GM21737 (cell line): Measurements from ENCODE around the gene JMJD1C.
"Not testable (repeated sequence)": the region's sequence is repeated elsewhere in the genome, so short reads cannot be mapped to it uniquely, and the experiment has no call there.

Experiments
- ATAC-seq: cut with Tn5 transposase; IDR thresholded peaks from one replicate; pipeline ENCODE4 v1.9.1; 2021; ENCODE audit warnings: mild to moderate bottlenecking, moderate library complexity; ENCODE audit not compliant: unreplicated experiment

The JMJD1C gene

GRCh38 chr10:63410633-63411032 is 55.1 kb downstream of the JMJD1C start:
- no peak for ATAC-seq

GRCh38 chr10:63409465-63410027 is 56.2 kb downstream of the JMJD1C start:
- ATAC-seq, result no peak

- no peak for ATAC-seq
Measured at GRCh38 chr10:63407136-63407662, 58.6 kb downstream of the JMJD1C start.

DNA sequence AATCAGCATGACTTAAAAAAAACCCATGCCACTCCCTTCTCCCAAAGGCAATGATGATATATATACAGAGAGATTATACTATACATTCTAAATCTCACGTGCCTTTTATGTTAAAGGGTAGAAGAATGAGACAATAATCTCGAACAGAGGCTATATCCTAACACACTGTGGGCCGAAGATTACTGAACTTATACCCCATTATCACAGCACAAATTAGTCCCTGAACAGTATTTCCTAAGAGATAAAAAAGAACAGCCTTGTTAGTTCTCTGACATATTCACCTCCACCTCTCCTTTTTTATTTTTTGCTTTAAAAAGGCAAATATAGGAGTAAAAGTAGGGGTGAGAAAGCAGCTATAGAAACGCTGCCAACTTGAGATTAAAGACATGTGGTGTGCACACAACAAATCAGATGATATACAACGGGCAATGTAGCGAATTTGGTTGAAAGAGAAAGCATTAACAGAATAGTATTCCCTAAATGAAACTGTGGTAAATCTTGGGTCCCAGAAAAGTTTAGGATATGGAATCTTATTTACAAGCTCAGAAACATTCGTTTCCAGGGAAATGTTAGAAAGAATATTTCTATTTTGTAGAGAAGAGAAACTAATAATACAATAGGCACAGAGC is 69.5 kb downstream of the JMJD1C start:
- no peak for ATAC-seq

GRCh38 chr10:63393050-63393449 is 72.7 kb downstream of the JMJD1C start:
- no peak for ATAC-seq

GRCh38 chr10:63392224-63392623 is 73.6 kb downstream of the JMJD1C start:
- ATAC-seq, result no peak

GRCh38 chr10:63391812-63392211 is 74.0 kb downstream of the JMJD1C start:
- ATAC-seq, result no peak

GRCh38 chr10:63390521-63390920 is 75.3 kb downstream of the JMJD1C start:
- ATAC-seq, result no peak

DNA sequence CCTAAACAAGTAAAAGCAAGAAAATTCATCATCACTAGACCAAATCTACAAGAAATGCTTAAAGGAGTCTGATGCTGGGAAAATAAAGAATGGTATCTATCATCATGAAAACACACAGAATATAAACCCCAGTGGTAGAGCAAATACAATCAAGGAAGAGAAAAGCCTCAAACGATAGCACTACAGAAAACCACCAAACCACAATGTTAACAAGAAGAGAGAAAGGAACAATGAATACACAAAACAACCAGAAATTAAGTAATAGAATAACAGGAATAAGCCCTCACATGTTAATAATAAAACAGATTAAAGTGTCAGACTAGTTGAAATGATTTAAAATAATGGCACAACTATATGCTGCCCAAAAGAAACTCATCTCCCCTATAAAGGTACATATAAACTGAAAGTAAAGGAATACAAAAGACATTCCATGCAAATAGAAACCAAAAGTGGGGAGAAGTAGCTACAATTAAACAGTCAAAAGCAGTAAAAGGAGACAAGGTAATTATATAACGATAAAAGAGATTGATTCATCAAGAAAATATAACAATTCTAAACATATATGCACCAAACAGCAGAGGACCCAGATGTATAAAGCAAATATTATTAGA is 77.3 kb downstream of the JMJD1C start:
- peak; percentile 54 for ATAC-seq

- no peak for ATAC-seq
Measured at GRCh38 chr10:63385254-63385653, 80.5 kb downstream of the JMJD1C start.

DNA sequence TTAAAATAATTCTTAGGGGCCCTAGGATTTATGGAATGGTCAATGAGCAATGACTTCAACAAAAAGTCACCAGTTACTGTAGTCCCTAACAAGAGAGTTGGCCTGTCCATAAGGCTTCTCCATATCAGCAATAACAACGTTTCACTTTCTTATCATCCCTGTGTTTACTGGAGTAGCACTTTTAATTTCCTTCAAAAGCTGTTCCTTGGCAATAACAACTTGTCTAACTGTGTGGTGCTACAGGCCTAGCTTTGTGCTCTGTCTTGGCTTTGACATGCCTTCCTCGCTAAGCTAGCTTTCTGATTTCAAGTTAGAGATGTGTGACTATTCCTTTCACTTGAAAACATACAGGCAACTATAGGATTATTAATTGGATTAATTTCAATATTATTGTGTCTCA is 81.1 kb downstream of the JMJD1C start:
- ATAC-seq, result no peak

DNA sequence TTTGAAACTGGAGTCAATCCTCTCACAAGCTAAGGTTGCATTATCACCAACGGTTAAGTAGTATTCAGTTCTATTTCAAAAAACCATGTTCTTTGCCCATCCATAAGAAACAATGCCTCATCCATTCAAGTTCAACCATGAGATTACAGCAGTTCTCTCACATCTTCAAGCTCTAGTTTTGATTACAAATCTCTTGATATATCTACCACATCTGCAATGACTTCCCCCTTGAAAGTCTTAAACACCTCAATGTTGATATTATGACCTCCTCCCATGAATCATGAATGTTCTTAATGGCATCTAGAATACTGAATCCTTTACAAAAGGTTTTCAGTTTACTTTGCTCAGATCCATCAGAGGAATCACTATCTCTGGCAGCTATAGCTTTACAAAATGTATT is 81.8 kb downstream of the JMJD1C start:
- no peak for ATAC-seq

DNA sequence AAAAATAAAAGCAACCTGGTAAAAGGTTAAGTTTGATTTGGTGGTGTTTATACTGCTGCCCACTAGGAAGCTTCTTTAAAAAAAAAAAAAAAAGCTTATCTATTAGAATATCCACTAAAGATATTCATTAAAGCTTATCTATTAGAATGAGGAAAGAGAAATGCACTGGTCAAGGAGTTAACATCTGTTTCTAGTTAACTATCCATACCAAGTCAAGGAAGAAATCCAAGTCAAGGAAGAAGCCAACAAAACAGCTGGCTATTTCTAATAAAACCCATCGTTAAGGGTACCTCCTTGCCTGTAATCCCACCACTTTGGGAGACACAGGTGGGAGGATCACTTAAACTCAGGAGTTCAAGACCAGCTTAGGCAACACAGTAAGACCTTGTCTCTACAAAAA is 82.6 kb downstream of the JMJD1C start:
- no peak for ATAC-seq

DNA sequence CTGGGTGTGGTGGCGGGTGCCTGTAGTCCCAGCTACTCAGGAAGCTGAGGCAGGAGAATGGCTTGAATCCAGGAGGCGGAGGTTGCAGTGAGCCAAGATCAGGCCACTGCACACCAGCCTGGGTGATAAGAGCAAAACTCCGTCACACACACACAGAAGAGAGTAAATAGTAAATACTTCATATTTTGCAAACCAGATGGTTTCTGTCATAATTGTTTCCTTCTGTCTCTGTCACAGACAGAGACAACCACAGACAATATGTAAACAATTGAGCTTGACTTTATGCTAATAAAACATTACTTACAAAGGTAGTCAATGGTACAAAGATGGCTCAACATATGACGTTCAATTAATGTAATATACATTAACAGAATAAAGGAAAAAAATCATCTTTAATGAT is 83.7 kb downstream of the JMJD1C start:
- ATAC-seq, result no peak

DNA sequence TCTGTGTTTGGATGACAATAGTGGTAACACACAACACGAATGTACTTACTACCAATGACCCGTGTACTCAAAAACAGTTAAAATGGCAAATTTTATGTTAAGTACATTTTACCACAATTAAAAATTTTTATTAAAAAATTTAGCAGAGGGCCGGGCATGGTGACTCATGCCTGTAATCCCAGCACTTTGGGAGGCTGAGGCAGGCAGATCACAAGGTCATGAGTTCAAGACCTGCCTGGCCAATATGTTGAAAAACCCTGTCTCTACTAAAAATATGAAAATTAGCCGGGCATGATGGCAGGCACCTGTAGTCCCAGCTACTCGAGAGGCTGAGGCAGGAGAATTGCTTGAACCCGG is 88.5 kb downstream of the JMJD1C start:
- not testable (repeated sequence) for ATAC-seq

DNA sequence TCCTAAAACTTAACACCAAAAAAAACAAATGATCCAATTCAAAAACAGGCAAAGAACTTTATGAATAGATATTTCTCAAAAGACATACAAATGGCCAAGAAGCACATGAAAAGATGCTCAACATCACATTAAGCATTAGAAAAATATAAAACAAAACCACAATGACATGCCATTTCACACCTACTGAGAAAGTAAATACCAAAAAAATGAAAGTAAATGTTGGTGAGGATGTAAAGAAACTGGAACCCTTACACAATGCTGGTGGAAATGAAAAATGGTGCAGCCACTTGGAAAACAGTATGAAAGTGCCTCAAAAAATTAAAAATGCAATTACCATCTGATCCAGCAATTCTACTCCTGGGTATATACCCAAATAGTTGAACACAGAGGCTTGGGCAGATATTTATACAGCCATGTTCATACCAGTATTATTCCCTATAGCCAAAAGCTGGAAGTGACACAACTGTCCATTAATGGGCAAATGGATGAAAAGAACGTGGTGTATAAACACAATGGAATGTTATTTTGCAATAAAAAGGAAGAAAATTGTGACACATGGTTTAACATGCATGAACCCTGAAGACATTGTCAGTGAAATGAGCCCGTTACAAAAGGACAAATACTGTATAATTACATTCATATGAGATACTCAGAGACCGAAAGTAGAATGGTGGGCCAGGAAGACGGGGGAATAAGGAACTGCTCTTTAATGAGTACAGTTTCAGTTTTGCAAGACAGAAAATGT is 89.0 kb downstream of the JMJD1C start:
- ATAC-seq, result peak; percentile 91

GRCh38 chr10:63375859-63376258 is 89.9 kb downstream of the JMJD1C start:
- ATAC-seq, result no peak

GRCh38 chr10:63375458-63375857 is 90.3 kb downstream of the JMJD1C start:
- ATAC-seq, result no peak

DNA sequence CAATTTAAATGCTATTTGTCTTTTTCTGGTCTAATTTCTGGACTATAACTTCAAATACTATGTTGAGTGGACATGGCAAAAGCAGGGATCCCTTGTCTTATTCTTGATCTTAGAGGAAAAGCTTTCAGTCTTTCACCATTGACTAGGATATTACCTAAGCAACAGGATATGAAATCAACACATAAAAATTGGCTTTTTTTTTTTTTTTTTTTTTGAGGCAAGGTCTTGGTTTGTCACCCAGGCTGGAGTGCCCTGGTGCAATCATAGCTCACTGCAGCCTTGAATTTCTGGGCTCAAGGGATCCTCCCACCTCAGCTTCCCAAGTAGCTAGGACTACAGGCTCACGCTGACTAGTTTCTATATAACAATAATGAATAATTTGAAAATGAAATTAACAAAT is 90.8 kb downstream of the JMJD1C start:
- ATAC-seq, result no peak

GRCh38 chr10:63373176-63373575 is 92.6 kb downstream of the JMJD1C start:
- ATAC-seq, result no peak

DNA sequence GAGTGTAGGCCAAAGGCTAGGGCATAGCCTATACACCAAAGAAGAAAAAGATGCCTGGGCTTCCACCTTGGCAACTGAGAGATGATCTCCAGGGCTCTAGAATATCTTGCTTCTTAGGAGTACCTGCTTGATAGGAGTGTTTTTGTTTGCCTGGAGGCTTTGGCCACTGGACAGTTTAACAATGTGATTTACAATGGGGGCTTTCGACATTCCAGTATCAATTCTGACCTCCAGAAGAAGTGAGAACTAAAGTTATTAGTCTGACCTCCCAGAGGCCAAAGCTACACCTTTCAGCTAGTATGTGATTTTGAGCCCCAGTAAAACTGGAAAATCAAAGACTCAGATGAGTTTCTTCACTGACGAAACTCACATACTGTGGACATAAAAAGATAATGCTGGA is 96.1 kb downstream of the JMJD1C start:
- no peak for ATAC-seq

GRCh38 chr10:63368365-63368764 is 97.4 kb downstream of the JMJD1C start:
- ATAC-seq, result no peak
